Mesenchymal stem cell (in vitro differentiated cells and primary cell): ENCODE results near the gene C4orf50.

Experiments used
- DNase-seq: peaks from one replicate; pipeline ENCODE4 v3.0.0-alpha.2; 2013
- H2AFZ ChIP-seq: one replicate; pipeline ENCODE4 v1.6.1; 2013; ENCODE audit warnings: low read depth, mild to moderate bottlenecking, control low read depth, inconsistent platforms, low read length, moderate library complexity
- H2AK5ac ChIP-seq: 2 replicates; pipeline ENCODE4 v1.6.1; 2013; ENCODE audit warnings: low read length, moderate library complexity, mild to moderate bottlenecking, inconsistent platforms; ENCODE audit not compliant: severe bottlenecking
- H2BK120ac ChIP-seq: one replicate; pipeline ENCODE4 v1.6.1; 2013; ENCODE audit warnings: low read depth, mild to moderate bottlenecking, inconsistent platforms, low read length, moderate library complexity
- H2BK12ac ChIP-seq, 2 experiments: one replicate each; pipeline ENCODE4 v1.6.1; 2013; ENCODE audit warnings: inconsistent platforms in 2 of 2, low read length in 2 of 2, mild to moderate bottlenecking in 2 of 2, moderate library complexity in 2 of 2, control low read depth in 1 of 2
- H2BK15ac ChIP-seq: one replicate; pipeline ENCODE4 v1.6.1; 2013; ENCODE audit warnings: mild to moderate bottlenecking, low read depth, inconsistent platforms; ENCODE audit not compliant: poor library complexity, severe bottlenecking
- H2BK5ac ChIP-seq: 2 replicates; pipeline ENCODE4 v1.6.1; 2013; ENCODE audit warnings: low read depth, mild to moderate bottlenecking, low read length, control low read depth, inconsistent platforms; ENCODE audit not compliant: poor library complexity, severe bottlenecking
- H3K14ac ChIP-seq, 2 experiments: one replicate each; pipeline ENCODE4 v1.6.1; 2013; ENCODE audit warnings: inconsistent platforms in 2 of 2, low read length in 2 of 2, control low read depth in 1 of 2, mild to moderate bottlenecking in 1 of 2, moderate library complexity in 1 of 2
- H3K18ac ChIP-seq, 2 experiments: one replicate each; pipeline ENCODE4 v1.6.1; 2013; ENCODE audit warnings: inconsistent platforms in 2 of 2, low read length in 2 of 2, control low read depth in 1 of 2, low read depth in 1 of 2, mild to moderate bottlenecking in 1 of 2
- H3K23ac ChIP-seq, 2 experiments: one replicate each; pipeline ENCODE4 v1.6.1; 2013; ENCODE audit warnings: inconsistent platforms in 2 of 2, low read length in 2 of 2, mild to moderate bottlenecking in 2 of 2, moderate library complexity in 2 of 2, control low read depth in 1 of 2
- H3K27ac ChIP-seq: 2 replicates; pipeline ENCODE4 v1.5.1; 2013; ENCODE audit warnings: mild to moderate bottlenecking, moderate library complexity, low read length, control low read depth, inconsistent platforms; ENCODE audit not compliant: poor library complexity, severe bottlenecking
- H3K27me3 ChIP-seq, 2 experiments: 2 replicates each; pipeline versions ENCODE4 v1.6.1 to v1.7.0; 2013; ENCODE audit warnings: low read length in 2 of 2, mild to moderate bottlenecking in 2 of 2, moderate library complexity in 2 of 2, control low read depth in 1 of 2, inconsistent platforms in 1 of 2; ENCODE audit not compliant: control insufficient read depth in 1 of 2, insufficient read depth in 1 of 2
- H3K36me3 ChIP-seq, 2 experiments: 2 replicates each; pipeline versions ENCODE4 v1.6.1 to v1.7.0; 2013; ENCODE audit warnings: low read length in 2 of 2, control low read depth in 1 of 2, inconsistent platforms in 1 of 2, low read depth in 1 of 2, mild to moderate bottlenecking in 1 of 2; ENCODE audit not compliant: insufficient read depth in 2 of 2, control insufficient read depth in 1 of 2
- H3K4ac ChIP-seq, 2 experiments: one replicate each; pipeline ENCODE4 v1.6.1; 2013; ENCODE audit warnings: inconsistent platforms in 2 of 2, low read length in 2 of 2, mild to moderate bottlenecking in 2 of 2, moderate library complexity in 2 of 2, control low read depth in 1 of 2, low read depth in 1 of 2
- H3K4me1 ChIP-seq: 2 replicates; pipeline ENCODE4 v1.6.1; 2013; ENCODE audit warnings: low read depth, low read length, control low read depth; ENCODE audit not compliant: control insufficient read depth, insufficient read depth
- H3K4me2 ChIP-seq: 2 replicates; pipeline ENCODE4 v1.6.1; 2013; ENCODE audit warnings: low read length, mild to moderate bottlenecking, inconsistent platforms; ENCODE audit not compliant: poor library complexity, severe bottlenecking
- H3K4me3 ChIP-seq, 2 experiments: 2 replicates each; pipeline versions ENCODE4 v1.5.1 to v1.7.0; 2013; ENCODE audit warnings: low read length in 2 of 2, mild to moderate bottlenecking in 2 of 2, control low read depth in 1 of 2, low read depth in 1 of 2; ENCODE audit not compliant: insufficient read depth in 1 of 2
- H3K79me1 ChIP-seq: replicated peaks from 2 replicates; pipeline ENCODE4 v1.6.1; 2013; ENCODE audit warnings: mild to moderate bottlenecking, control low read depth, low read length, inconsistent platforms; ENCODE audit not compliant: poor library complexity, severe bottlenecking
- H3K9ac ChIP-seq: 2 replicates; pipeline ENCODE4 v1.7.0; 2013; ENCODE audit warnings: mild to moderate bottlenecking, low read length, moderate library complexity
- H3K9me3 ChIP-seq: 2 replicates; pipeline ENCODE4 v1.7.0; 2013; ENCODE audit warnings: mild to moderate bottlenecking, low read length; ENCODE audit not compliant: control insufficient read depth
- H4K8ac ChIP-seq: one replicate; pipeline ENCODE4 v1.6.1; 2013; ENCODE audit warnings: inconsistent platforms, mild to moderate bottlenecking, low read length, moderate library complexity
- H4K91ac ChIP-seq: one replicate; pipeline ENCODE4 v1.6.1; 2013; ENCODE audit warnings: mild to moderate bottlenecking, low read length, inconsistent platforms
- WGBS: methylation state at CpG from one replicate; pipeline ENCODE4 v1.1.7; 2013; ENCODE audit warnings: mixed read lengths; 5-methylcytosine and 5-hydroxymethylcytosine counted together

Gene C4orf50

DNA sequence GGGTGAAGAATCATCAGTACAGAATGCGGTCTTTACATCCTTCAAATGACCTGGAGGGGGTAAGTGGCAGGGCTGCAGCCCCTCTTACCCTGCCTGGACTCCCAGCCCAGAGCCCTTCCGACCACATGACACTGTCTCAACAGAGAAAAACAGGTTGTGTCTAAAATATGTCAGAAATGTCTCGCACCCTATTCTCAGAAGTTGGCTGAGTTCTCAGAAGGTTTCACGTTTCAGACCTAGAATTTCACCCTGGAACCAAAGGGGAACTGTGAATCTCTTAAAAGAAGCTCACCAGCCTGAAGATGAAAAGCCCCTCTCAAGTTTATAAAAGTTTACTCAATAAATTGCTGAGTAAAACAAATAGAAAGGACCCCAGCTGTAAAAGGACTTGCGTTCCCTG lies 118.3 kb downstream of the C4orf50 start:
- H3K9ac ChIP-seq, result no peak overlapping the region
- no peak overlapping the region for H2BK120ac ChIP-seq
- H3K4me2 ChIP-seq, result no peak overlapping the region
- no peak overlapping the region for H4K91ac ChIP-seq
- no peak overlapping the region for H2BK15ac ChIP-seq
- no peak overlapping the region for H2BK5ac ChIP-seq
- peaks cover 11% of the 10 kb centered on the region for H3K9me3 ChIP-seq
- no peaks in the 10 kb centered on the region for H3K4me1 ChIP-seq
- no peak overlapping the region for H3K14ac ChIP-seq
- H3K23ac ChIP-seq, result no peak overlapping the region
- H3K36me3 ChIP-seq, result no peaks in the 10 kb centered on the region
- no peak overlapping the region for H2AFZ ChIP-seq
- DNase-seq, result no peak
- no peak overlapping the region for H3K27ac ChIP-seq
- no peak overlapping the region for H3K4me3 ChIP-seq
- no peak overlapping the region for H3K4ac ChIP-seq
- WGBS, result 71% methylated on average over 5 of the region's 5 CpGs
- H2BK12ac ChIP-seq, result no peak overlapping the region
- no peak overlapping the region for H3K18ac ChIP-seq
- no peak overlapping the region for H4K8ac ChIP-seq
- no peaks in the 10 kb centered on the region for H3K79me1 ChIP-seq
- peaks cover 50 to 90% of the 10 kb centered on the region in 2 experiments for H3K27me3 ChIP-seq
- no peak overlapping the region for H2AK5ac ChIP-seq

- Histone ChIP-seq H3K9ac (no peak overlapping the region), H3K14ac (no peak overlapping the region), H2BK12ac (no peak overlapping the region), H3K79me1 (no peaks in the 10 kb centered on the region), H3K4me3 (no peak overlapping the region), H2BK15ac (no peak overlapping the region), H3K36me3 (no peaks in the 10 kb centered on the region), H3K4ac (no peak overlapping the region), H3K4me1 (no peaks in the 10 kb centered on the region), H3K18ac (no peak overlapping the region), H4K91ac (no peak overlapping the region), H2BK5ac (no peak overlapping the region), H2AK5ac (no peak overlapping the region), H3K4me2 (no peak overlapping the region), H3K9me3 (peaks cover 10% of the 10 kb centered on the region), H3K23ac (no peak overlapping the region), H2BK120ac (no peak overlapping the region), H2AFZ (no peak overlapping the region), H4K8ac (no peak overlapping the region), H3K27me3 (peaks cover 55 to 90% of the 10 kb centered on the region in 2 experiments), H3K27ac (no peak overlapping the region)
- 74% methylated on average over 1 of the region's 1 CpG for WGBS
- no peak for DNase-seq
Observed at GRCh38 chr4:5899396-5899795, 118.8 kb downstream of the C4orf50 start.

- Histone ChIP-seq H2BK5ac (no peak overlapping the region), H3K27me3 (peaks cover 64 to 91% of the 10 kb centered on the region in 2 experiments), H3K4me3 (peak overlapping the region in 1 of 2 experiments; percentile 11), H3K36me3 (no peaks in the 10 kb centered on the region), H3K27ac (no peak overlapping the region), H3K23ac (no peak overlapping the region), H3K4ac (no peak overlapping the region), H3K9me3 (peaks cover 7% of the 10 kb centered on the region), H2BK120ac (no peak overlapping the region), H2BK12ac (no peak overlapping the region), H4K8ac (no peak overlapping the region), H3K9ac (no peak overlapping the region), H3K4me2 (no peak overlapping the region), H3K4me1 (peaks cover 5% of the 10 kb centered on the region), H2BK15ac (no peak overlapping the region), H3K18ac (no peak overlapping the region), H2AFZ (no peak overlapping the region), H2AK5ac (no peak overlapping the region), H3K14ac (no peak overlapping the region), H3K79me1 (no peaks in the 10 kb centered on the region), H4K91ac (no peak overlapping the region)
- WGBS, result 85% methylated on average over 13 of the region's 13 CpGs
- no peak for DNase-seq
Observed at GRCh38 chr4:5897674-5898073, 120.6 kb downstream of the C4orf50 start.

DNA sequence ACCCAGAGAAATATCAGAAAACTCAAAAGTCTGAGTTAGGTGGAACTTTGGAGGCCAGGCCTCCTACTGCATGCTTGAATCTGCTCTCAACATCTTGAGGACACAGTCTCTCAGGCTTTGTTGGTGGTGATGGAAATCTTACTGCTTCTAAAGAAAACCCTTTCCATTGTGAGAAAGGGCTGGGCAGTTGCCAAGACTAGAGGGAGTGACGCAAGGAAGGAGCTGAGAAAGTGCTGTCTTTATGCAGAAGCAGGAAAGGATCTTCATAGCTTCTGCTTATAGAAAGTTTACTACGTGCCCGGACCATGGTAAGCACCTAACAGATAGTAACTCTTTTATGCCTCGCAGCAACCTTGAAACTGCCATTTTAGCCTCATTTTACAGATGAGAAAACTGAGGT lies 122.9 kb downstream of the C4orf50 start:
- 93% methylated on average over 4 of the region's 4 CpGs for WGBS
- H2AFZ ChIP-seq, result no peak overlapping the region
- no peak overlapping the region for H3K27ac ChIP-seq
- no peak overlapping the region for H3K4ac ChIP-seq
- H4K91ac ChIP-seq, result no peak overlapping the region
- no peak overlapping the region for H2BK15ac ChIP-seq
- DNase-seq, result no peak
- peaks cover 77 to 92% of the 10 kb centered on the region in 2 experiments for H3K27me3 ChIP-seq
- H3K4me3 ChIP-seq, result no peak overlapping the region
- no peak overlapping the region for H3K14ac ChIP-seq
- H3K23ac ChIP-seq, result no peak overlapping the region
- H3K4me2 ChIP-seq, result no peak overlapping the region
- H2BK5ac ChIP-seq, result no peak overlapping the region
- peaks cover 12% of the 10 kb centered on the region for H3K4me1 ChIP-seq
- H4K8ac ChIP-seq, result no peak overlapping the region
- H2BK12ac ChIP-seq, result no peak overlapping the region
- no peaks in the 10 kb centered on the region for H3K79me1 ChIP-seq
- no peak overlapping the region for H2BK120ac ChIP-seq
- peaks cover 7% of the 10 kb centered on the region for H3K9me3 ChIP-seq
- H3K18ac ChIP-seq, result no peak overlapping the region
- H3K36me3 ChIP-seq, result no peaks in the 10 kb centered on the region
- no peak overlapping the region for H3K9ac ChIP-seq
- H2AK5ac ChIP-seq, result no peak overlapping the region
